ENCODE data around the gene TNRC6C. TPM values are rescaled to one million over a fixed set of nuclear protein-coding genes. Genes with fewer than 3 reads are reported as not detected.

TNRC6C gene
- total and polyA plus RNA-seq, 9 of the 15 experiments (the other 6 are each of a cell fraction or from before 2014, with no cell fraction given) = 0.20 to 4.9 (median 2.3) TPM

DNA sequence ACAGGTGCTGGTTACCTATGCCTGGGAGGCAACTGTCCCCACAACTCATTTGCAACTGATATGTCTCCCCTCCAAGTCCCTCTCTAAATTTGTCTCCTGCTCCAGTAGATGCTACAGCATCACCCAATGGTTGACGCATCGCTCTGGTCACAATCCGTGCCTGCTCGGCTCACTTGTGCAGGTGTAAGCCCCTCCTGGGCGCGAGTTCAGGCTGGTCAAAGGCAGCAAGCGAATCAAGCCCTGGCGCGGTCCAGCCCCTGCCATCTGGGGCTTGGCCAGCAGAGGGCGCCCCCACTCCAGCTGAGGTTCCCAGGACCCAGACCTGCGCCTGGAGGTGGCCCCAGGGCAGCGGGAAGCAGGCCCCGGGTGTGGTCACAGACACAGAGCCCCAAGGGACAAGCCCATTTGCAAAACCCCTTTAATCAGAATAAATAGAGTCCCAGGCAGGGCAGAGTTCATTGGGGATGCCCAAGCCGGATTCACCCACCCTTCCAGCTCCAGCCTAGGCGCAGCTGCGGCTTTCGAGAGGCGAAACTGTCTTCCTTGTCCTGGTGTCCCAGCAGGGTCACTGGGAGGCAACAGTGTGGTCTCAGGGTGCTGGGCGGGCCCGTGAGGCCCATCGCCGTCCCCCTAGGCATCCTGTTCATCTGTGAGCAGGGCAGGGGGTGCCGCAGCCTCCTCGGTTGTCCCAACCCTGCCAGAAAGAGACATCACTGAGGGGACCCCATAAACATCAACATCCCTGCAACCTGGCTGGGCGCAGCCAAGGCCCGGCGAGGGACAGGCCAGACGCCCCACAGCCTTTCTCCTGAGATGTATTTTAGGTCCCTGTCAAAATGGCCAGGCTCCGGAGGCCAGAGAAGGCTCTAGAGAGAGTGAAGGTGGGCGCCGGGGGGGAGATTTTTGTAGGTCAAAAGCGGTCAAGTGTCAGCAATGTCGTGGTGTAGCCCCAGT, 154.3 kb downstream of the TNRC6C start (continued):
- TF ChIP-seq MTA2 (IDR thresholded peaks at IDR 0.05; ENCODE audit: low read depth) (no peak), TFE3 (CRISPR knock-in tag; IDR thresholded peaks at IDR 0.05) (no peak), E2F1 (CRISPR knock-in tag; IDR thresholded peaks at IDR 0.05) (no peak), ZNF584 (CRISPR knock-in tag; IDR thresholded peaks at IDR 0.05; ENCODE audit: low read depth) (no peak), U2AF2 (optimal IDR thresholded peaks at IDR 0.05; ENCODE audit: low read depth, low read length) (no peak), PREB (CRISPR knock-in tag; IDR thresholded peaks at IDR 0.05) (no peak), RFX7 (CRISPR knock-in tag; IDR thresholded peaks at IDR 0.05) (0 out of 2 replicates have a peak, but pooled peaks have one; percentile 69), MTF1 (CRISPR knock-in tag; IDR thresholded peaks at IDR 0.05; ENCODE audit: borderline replicate concordance) (no peak), SP2 (IDR thresholded peaks at IDR 0.05; ENCODE audit: extremely low read depth, low read depth, low read length, poor library complexity, severe bottlenecking) (no peak), ZNF586 (CRISPR knock-in tag; conservative IDR thresholded peaks at IDR 0.05) (no peak), ZNF785 (CRISPR knock-in tag; IDR thresholded peaks at IDR 0.05) (no peak), OTX1 (CRISPR knock-in tag; IDR thresholded peaks at IDR 0.05) (peak; percentile 2; the same call in 1 of the 2 replicates)
- TF ChIP-seq, protein P1, sequence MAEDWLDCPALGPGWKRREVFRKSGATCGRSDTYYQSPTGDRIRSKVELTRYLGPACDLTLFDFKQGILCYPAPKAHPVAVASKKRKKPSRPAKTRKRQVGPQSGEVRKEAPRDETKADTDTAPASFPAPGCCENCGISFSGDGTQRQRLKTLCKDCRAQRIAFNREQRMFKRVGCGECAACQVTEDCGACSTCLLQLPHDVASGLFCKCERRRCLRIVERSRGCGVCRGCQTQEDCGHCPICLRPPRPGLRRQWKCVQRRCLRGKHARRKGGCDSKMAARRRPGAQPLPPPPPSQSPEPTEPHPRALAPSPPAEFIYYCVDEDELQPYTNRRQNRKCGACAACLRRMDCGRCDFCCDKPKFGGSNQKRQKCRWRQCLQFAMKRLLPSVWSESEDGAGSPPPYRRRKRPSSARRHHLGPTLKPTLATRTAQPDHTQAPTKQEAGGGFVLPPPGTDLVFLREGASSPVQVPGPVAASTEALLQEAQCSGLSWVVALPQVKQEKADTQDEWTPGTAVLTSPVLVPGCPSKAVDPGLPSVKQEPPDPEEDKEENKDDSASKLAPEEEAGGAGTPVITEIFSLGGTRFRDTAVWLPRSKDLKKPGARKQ (CRISPR knock-in tag; IDR thresholded peaks at IDR 0.05) = peak; percentile 66; the same call in 1 of the 2 replicates
- TF ChIP-seq, protein P2, sequence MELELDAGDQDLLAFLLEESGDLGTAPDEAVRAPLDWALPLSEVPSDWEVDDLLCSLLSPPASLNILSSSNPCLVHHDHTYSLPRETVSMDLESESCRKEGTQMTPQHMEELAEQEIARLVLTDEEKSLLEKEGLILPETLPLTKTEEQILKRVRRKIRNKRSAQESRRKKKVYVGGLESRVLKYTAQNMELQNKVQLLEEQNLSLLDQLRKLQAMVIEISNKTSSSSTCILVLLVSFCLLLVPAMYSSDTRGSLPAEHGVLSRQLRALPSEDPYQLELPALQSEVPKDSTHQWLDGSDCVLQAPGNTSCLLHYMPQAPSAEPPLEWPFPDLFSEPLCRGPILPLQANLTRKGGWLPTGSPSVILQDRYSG (tag; conservative IDR thresholded peaks at IDR 0.05; ENCODE audit: low read depth) = no peak
- TF ChIP-seq, protein P3, sequence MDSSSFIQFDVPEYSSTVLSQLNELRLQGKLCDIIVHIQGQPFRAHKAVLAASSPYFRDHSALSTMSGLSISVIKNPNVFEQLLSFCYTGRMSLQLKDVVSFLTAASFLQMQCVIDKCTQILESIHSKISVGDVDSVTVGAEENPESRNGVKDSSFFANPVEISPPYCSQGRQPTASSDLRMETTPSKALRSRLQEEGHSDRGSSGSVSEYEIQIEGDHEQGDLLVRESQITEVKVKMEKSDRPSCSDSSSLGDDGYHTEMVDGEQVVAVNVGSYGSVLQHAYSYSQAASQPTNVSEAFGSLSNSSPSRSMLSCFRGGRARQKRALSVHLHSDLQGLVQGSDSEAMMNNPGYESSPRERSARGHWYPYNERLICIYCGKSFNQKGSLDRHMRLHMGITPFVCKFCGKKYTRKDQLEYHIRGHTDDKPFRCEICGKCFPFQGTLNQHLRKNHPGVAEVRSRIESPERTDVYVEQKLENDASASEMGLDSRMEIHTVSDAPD (CRISPR knock-in tag; IDR thresholded peaks at IDR 0.05) = no peak
